CD4-positive, alpha-beta T cell treated with Interleukin-21 for 1 hour (primary cell): ENCODE results near the gene GALNT11.
A peak's percentile ranks its signal among the peaks of the same experiment; 100 is the strongest.
"Not testable (repeated sequence)": the region's sequence is repeated elsewhere in the genome, so short reads cannot be mapped to it uniquely, and the experiment has no call there.

Source experiments
- DNase-seq: peaks from one replicate; pipeline ENCODE4 v3.0.0-alpha.2; 2020

GALNT11 gene

DNA sequence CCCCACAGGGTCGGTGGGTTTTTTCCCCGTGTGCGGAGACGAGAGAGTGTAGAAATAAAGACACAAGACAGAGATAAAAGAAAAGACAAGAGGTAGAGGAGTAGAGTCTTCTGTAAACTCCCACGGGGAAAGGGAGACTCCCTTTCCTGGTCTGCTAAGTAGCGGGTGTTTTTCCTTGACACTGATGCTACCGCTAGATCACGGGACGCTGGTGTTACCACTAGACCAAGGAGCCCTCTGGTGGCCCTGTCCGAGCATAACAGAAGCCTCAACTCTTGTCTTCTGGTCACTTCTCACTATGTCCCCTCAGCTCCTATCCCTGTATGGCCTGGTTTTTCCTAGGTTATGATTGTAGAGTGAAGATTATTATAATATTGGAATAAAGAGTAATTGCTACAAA lies 4.6 kb downstream of the GALNT11 start:
- not testable (repeated sequence) for DNase-seq

DNA sequence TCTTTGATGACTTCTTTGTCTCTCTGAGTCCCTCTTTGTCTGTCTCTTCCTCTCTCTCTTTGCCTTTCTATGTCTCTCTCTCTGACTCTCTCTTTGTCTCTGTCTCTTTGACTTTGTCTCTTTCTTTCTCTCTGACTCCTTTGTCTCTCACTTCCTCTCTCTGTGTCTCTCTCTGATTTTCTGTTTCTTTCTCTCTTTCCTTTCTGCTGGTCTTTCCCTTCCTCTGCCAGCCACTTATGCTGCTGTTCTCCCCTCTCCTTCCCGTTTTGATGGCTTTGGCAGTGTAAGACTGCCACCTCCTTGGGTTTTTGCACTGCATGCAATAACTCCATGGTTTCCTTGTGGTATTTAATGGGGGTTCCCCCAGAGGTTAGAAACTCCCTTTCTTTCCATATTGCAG lies 5.2 kb downstream of the GALNT11 start:
- not testable (repeated sequence) for DNase-seq

DNA sequence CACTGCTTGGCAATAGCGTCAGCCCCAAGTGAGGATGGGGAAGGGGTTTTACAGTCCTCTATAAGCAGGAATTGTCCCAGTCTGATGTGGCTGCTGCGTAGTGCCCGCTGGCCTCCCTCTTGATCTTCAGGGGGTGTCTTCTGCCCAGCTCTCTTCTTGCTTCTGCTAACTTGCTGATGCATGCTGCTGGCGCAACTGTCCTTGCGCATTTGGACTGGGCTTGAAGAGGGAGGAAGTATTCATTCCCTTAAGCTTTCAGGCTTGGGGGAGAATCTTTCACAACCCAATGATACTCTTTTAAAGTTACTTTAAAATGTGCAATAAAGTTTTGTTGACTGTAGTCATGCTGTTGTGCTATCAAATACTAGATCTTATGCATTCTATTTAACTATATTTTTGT lies 10.3 kb downstream of the GALNT11 start:
- no peak for DNase-seq

DNA sequence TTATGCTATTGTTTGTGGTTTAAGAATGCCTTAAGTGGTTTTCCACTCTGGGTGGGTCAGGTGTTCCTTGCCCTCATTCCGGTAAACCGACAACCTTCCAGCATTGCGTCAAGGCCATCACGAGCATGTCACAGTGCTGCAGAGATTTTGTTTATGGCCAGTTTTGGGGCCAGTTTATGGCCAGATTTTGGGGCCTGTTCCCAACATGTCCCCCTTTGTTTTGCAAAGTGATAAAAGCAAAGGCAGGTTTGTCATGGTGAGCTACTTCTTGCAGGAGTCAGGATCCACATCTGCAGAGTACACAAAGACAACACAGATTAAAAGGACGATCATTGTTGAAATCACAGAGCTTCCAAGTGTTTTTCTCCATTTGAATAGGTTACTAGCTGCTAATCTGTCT lies 12.9 kb downstream of the GALNT11 start:
- DNase-seq: not testable (repeated sequence)

DNA sequence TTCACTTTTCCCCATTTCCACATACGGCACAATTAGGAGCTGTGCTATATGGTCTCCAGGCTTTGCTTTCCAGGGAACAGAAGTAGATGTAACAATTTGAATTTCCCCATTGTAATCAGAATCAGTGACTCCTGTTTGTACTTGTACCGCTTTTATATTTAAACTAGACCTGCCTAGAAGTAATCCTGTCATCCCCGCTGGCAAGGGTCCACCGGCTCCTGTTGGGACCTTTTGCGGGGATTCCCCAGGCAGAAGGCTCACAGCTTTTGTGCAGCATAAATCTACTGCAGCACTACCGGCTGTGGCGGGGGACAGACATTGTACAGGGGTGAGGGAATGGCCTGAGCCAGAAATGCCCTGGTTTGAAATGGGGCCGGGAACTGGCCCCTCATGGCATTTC lies 17.6 kb downstream of the GALNT11 start:
- not testable (repeated sequence) for DNase-seq

DNA sequence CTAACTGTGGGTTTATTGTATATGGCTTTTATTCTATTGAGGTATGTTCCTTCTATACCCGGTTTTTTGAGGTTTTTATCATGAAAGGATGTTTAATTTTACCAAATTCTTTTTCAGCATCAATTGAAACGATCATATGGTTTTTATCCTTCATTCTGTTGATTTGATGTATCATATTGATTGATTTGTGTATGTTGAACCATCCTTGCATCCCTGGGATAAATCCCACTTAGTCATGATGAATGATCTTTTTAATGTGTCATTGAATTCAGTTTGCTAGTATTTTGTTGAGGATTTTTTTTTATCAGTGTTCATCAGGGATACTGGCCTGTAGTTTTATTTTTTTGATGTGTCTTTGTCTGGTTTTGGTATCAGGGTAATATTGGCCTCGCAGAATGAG lies 19.4 kb downstream of the GALNT11 start:
- not testable (repeated sequence) for DNase-seq

DNA sequence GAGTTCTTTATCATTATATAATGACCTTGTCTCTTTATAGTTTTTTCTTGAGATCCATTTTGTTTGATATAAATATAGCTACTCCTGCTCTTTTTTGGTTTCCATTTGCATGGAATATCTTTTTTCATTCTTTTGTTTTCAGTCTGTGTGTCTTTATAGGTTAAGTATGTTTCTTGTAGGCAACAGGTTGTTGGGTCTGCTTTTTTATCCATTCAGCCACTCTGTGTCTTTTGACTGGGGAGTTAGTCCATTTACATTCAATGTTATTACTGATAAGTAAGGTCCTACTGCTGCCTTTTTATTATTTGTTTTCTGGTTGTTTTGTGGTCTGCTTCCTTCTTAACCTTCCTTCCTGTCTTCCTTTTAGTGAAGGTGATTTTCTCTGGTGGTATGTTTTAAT lies 21.1 kb downstream of the GALNT11 start:
- no peak for DNase-seq

DNA sequence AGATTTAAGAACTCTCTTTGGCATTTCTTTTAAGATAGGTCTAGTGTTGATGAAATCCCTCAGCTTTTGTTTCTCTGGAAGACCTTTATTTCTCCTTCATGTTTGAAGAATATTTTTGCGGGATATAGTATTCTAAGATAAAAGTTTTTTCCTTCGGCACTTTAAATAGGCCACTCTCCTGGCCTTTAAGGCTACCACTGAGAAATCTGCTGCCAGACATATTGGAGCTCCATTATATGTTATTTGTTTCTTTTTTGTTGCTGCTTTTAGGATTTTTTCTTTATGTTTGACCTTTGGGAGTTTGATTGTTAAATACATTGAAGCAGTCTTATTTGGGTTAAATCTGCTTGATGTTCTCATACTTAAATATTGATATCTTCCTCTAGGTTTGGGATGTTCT lies 22.6 kb downstream of the GALNT11 start:
- DNase-seq: no peak

DNA sequence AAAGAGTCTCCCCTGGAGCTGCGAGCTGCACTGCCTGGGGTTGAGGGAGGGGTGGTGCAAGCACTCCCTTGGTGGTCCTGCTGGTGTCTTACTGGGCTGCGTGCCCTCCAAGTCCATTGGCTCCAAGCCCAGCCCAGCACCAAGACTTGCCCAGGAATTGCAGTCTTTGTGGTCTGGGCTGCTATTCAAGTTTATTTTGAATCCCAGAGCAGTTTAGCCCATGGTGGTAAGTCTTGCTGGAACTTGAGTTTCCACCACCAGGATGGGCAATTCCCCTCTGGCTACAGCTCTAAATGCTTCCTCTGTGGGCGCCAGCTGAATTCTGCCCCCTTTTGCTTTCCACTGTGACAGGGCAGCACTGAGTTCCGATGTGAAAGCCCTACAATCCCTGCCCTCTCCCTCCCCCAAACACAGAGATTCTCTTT lies 25.1 kb downstream of the GALNT11 start:
- no peak for DNase-seq

DNA sequence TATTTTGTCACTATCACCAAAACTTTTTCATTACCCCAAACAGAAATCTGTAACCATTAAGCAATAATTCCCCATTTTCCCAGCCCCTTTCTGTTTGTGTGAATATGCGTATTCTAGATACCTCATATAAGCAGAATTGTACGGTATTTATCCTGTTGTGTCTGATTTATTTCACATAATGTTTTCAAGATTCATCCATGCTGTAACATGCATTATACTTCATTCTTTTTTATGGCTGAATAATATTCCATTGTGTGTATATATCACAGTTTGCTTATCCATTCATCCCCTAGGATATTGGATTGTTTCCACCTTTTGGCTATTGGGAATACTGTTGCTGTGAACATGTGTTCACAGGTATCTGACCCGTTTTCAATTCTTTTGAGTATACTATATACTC lies 26.5 kb downstream of the GALNT11 start:
- DNase-seq: no peak

DNA sequence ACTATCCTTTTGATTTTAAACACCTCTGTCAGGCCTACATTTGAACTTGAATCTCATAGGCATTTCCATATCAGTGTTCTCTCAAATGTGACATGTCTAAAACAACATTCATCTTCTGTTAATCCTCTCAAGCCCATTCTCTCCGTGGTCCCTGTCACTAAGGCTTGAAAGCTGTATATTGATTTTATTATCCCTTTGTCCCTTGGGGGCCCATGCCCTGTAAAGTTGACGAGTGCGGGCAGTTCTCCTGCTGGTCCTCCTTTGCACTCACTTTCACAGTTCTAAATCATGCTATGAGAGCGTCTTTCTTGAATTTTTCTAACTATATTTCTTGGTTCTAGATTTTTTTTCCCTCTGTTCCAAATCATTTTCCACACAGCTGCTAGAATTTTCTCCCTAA lies 27.3 kb downstream of the GALNT11 start:
- DNase-seq: no peak

DNA sequence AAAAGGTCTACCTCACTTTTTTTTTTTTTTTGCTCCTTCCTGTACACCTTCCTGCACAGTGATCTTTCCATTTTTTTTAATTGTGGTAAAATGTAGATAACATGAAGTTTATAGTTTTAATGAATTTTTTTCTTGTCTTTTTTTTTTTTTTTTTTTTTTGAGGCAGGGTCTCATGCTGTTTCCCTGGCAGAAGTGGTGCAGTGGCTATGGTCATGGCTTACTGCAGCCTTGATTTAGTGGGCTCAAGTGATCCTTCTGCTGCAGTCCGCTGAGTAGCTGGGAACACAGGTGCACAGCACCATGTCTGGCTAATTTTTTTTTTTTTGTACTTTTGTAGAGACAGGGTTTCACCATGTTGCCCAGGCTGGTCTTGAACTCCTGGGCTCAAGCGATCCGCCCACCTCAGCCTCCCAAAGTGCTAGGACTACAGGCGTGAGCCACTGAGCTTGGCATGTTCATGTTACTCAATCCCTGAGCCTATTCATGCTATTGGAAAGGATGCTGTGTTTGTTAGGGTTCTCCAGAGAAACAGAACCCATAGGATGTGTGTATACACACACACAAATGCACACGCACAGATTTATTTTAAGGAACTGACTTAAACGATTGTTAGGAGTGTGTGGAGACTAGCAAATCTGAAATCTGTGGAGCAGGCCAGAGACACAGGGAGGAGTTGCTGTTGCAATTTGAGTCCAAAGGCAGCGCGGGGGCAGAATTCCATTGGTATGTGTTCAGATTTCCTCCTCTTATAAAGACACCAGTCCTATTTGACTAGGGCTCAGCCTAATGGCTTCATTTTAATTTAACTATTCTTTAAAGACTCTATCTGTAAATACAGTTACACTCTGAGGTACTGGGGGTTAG lies 29.1 kb downstream of the GALNT11 start:
- DNase-seq: no peak

DNA sequence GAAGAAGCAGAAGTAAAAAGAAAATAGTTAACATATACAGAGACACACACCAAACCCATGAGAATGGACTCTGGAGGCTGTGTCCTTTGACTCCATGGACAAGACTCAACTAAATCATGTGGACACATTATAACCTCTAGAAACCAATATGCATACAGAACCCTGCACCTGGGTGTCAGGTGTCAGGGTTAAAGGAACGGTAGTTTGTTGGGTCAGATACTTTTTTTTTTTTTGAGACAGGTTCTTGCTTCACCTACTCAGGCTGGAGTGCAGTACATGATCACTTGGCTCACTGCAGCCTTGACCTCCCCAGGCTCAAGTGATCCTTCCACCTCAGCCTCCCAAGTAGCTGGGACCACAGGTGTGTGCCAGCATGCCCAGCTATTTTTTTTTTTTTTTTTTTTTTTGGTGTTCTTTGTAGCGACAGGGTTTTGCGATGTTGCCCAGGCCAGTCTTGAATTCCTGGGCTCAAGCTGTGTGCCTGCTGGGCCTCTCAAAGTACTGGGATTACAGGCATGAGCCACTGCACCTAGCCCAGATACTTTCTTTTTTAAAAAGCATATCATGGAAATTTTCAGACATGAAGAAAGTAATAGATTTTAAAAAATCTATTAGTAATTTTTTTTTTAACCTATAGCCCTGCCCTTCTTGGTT lies 31.3 kb downstream of the GALNT11 start:
- DNase-seq: no peak

DNA sequence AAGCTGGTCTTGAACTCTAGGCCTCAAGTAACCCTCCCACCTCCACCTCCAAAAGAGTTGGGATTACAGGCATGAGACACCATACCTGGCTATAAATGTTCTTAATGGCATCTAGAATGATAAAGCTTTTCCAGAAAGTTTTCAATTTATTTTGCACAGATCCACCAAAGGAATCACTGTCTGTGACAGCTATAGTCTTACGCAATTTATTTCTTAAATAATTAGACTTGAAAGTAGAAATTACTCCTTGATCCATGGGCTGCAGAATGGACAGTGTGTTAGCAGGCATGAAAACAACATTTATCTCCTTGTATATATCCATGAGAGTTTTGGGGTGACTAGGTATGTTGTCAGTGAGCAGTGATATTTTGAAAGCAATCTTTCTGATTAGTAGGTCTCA lies 33.8 kb downstream of the GALNT11 start:
- DNase-seq: no peak

DNA sequence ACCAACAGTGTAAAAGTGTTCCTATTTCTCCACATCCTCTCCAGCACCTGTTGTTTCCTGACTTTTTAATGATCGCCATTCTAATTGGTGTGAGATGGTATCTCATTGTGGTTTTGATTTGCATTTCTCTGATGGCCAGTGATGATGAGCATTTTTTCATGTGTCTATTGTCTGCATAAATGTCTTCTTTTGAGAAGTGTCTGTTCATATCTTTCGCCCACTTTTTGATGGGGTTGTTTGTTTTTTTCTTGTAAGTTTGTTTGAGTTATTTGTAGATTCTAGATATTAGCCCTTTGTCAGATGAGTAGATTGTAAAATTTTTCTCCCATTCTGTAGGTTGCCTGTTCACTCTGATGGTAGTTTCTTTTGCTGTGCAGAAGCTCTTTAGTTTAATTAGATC lies 35.6 kb downstream of the GALNT11 start:
- not testable (repeated sequence) for DNase-seq

DNA sequence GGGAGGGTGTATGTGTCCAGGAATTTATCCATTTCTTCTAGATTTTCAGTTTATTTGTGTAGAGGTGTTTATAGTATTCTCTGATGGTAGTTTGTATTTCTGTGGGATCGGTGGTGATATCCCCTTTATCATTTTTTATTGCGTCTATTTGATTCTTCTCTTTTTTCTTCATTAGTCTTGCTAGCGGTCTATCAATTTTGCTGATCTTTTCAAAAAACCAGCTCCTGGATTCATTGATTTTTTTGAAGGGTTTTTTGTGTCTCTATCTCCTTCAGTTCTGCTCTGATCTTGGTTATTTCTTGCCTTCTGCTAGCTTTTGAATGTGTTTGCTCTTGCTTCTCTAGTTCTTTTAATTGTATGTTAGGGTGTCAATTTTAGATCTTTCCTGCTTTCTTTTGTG lies 37.7 kb downstream of the GALNT11 start:
- not testable (repeated sequence) for DNase-seq

DNA sequence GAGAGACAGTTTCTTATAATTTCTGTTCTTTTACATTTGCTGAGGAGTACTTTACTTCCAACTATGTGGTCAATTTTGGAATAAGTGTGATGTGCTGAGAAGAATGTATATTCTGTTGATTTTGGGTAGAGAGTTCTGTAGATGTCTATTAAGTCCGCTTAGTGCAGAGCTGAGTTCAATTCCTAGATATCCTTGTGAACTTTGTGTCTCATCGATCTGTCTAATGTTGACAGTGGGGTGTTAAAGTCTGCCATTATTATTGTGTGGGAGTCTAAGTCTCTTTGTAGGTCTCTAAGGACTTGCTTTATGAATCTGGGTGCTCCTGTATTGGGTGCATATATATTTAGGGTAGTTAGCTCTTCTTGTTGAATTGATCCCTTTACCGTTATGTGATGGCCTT lies 38.3 kb downstream of the GALNT11 start:
- DNase-seq: not testable (repeated sequence)

DNA sequence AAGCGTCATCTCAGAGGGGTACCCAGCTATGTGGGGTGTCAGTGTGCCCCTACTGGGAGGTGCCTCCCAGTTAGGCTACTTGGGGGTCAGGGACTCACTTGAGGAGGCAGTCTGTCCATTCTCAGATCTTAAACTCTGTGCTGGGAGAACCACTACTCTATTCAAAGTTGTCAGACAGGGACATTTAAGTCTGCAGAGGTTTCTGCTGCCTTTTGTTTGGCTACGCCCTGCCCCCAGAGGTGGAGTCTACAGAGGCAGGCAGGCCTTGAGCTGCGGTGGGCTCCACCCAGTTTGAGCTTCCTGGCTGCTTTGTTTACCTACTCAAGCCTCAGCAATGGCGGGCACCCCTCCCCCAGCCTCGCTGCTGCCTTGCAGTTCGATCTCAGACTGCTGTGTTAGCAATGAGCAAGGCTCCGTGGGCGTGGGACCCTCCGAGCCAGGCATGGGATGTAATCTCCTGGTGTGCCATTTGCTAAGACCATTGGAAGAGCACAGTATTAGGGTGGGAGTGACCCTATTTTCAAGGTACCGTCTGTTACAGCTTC lies 40.4 kb downstream of the GALNT11 start:
- not testable (repeated sequence) for DNase-seq

DNA sequence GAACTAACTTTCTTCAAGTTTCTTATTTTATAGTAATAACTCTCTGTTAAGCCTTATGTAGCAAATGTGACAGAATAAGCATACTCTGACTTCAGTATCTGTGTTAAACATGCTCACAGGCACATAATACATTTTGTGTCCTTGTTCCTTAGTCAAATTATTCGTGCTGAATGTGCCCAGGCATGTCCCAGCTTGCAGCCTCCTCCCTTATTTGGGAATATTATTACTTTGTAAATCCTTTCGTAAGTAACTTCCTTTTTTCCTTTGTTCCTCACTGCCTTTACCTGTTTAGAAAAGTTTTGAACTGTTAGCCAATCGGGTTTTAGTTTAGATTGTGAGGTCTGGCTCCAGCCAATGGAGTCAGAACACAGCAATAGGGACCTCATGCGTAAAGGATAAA lies 46.9 kb downstream of the GALNT11 start:
- DNase-seq: no peak

DNA sequence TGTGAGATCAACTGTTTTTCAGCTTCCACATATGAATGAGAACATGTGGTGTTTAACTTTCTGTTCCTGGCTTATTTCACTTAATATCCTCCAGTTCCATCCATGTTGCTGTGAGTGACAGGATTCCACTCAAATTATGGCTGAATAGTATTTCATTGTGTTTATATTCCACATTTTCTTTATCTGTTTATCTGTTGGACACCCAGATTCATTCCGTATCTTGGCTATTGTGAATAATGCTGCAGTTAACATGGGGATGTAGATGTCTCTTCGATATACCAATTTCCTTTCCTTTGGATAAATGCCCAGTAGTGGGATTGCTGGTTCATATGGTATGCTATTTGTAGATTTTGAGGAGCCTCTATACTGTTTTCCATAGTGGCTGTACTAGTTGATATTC lies 47.9 kb downstream of the GALNT11 start:
- DNase-seq: no peak

DNA sequence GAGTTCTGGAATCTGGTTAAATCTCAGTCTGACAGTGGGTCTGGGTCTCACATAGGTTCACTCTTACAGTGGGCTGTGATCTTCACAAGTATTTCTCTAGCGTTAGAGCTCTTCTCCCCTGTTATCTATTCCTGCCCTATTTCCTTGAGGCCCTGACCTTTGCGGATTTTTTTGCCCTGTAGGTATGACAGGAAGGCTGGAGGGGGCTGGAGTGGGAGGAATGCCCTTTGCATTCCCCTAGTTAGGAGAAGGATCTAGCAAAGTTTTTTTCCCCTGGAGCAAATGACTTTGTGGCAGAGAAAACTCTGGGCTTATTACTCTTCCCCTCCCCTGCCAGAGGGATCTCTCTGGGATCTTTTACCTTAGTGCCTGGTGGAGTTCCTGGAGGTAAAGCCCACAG lies 49.2 kb downstream of the GALNT11 start:
- DNase-seq: no peak

DNA sequence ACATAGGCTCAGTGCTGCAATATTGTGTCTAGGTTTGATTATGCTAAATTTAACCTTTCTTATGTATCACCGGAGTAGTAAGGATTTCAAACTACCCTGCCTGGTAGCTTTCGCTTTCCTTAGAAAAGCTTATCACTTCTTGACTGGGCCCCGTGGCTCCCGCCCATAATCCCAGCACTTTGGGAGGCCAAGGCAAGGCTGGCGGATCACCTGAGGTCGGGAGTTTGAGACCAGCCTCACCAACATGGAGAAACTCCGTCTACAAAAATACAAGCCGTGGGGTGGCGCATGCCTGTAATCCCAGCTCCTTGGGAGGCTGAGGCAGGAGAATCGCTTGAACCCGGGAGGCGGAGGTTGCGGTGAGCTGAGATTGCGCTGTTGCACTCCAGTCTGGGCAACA lies 49.9 kb downstream of the GALNT11 start:
- not testable (repeated sequence) for DNase-seq

DNA sequence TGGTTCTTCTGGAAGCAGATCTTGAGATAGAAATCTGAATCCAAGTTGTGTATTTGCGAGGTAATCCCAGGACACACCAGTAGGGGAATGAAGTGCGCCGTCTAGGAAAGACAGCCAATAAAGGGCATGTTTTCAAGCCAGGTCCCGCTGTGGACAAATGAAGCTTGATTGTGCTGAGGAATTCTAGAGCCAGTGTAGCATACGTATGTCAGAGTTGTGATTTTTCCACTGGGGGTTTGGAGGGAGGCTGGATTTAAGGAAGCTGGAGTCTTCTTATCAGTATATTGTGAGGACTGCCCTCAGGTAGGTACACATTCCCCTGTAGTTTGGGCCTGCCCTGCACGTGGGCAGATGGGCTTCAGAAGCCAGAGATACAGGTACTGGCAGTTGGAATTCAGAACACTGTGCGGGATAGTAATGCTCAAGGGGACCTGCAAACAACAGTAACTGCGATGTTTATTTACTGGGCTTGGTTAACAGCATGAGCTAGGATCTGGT lies 50.9 kb downstream of the GALNT11 start:
- peak; percentile 11 for DNase-seq
